ENCODE data around the gene COX6B2. TPM values are rescaled to one million over a fixed set of nuclear protein-coding genes. Genes with fewer than 3 reads are reported as not detected.

COX6B2 gene
- total RNA-seq, 1 donor from 2014 or later: 0.50 TPM

- Histone ChIP-seq H3K27ac (ENCODE audit: low read depth, low read length) (no peak overlapping the region), H3K9me3 (ENCODE audit: insufficient read depth, low read depth, low read length) (no peaks in the 10 kb centered on the region), H3K4me3 (ENCODE audit: insufficient read depth, low read depth, low read length) (no peak overlapping the region), H4K20me1 (ENCODE audit: insufficient read depth, low read length) (peaks cover 12% of the 10 kb centered on the region), H3K27me3 (ENCODE audit: insufficient read depth, low read length) (no peaks in the 10 kb centered on the region), H3K4me1 (ENCODE audit: insufficient read depth, low read length) (peaks cover 22% of the 10 kb centered on the region), H3K9ac (ENCODE audit: low read length) (no peak overlapping the region), H3K36me3 (ENCODE audit: insufficient read depth, low read length) (peaks cover 2% of the 10 kb centered on the region), H3K4me2 (ENCODE audit: low read length) (no peak overlapping the region), H3K79me2 (ENCODE audit: insufficient read depth, low read length) (peaks cover 13% of the 10 kb centered on the region), H2AFZ (ENCODE audit: low read depth, low read length) (no peak overlapping the region)
- no peak overlapping the region for H3K4me3 Mint-ChIP-seq (ENCODE audit: unreplicated experiment)
- peaks cover 9% of the 10 kb centered on the region for H3K36me3 Mint-ChIP-seq (ENCODE audit: low read depth, unreplicated experiment)
- H3K4me1 Mint-ChIP-seq (ENCODE audit: low read depth, unreplicated experiment): peaks cover 5% of the 10 kb centered on the region
- H3K27me3 Mint-ChIP-seq (ENCODE audit: low read depth, unreplicated experiment): peaks cover 2% of the 10 kb centered on the region
- FAIRE-seq (no peak), DNase-seq (ENCODE audit: low read depth) (no peak)
- H3K27ac Mint-ChIP-seq (ENCODE audit: unreplicated experiment): no peak overlapping the region
- H3K9me3 Mint-ChIP-seq (ENCODE audit: unreplicated experiment): peaks cover 2% of the 10 kb centered on the region
- no peak for TF ChIP-seq EZH2 (IDR thresholded peaks at IDR 0.05; ENCODE audit: insufficient read depth, low read length)
- TF ChIP-seq, protein P1, sequence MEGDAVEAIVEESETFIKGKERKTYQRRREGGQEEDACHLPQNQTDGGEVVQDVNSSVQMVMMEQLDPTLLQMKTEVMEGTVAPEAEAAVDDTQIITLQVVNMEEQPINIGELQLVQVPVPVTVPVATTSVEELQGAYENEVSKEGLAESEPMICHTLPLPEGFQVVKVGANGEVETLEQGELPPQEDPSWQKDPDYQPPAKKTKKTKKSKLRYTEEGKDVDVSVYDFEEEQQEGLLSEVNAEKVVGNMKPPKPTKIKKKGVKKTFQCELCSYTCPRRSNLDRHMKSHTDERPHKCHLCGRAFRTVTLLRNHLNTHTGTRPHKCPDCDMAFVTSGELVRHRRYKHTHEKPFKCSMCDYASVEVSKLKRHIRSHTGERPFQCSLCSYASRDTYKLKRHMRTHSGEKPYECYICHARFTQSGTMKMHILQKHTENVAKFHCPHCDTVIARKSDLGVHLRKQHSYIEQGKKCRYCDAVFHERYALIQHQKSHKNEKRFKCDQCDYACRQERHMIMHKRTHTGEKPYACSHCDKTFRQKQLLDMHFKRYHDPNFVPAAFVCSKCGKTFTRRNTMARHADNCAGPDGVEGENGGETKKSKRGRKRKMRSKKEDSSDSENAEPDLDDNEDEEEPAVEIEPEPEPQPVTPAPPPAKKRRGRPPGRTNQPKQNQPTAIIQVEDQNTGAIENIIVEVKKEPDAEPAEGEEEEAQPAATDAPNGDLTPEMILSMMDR (IDR thresholded peaks at IDR 0.05; ENCODE audit: insufficient read depth, low read depth, low read length): no peak
Measured at GRCh38 chr19:55382013-55382412, 27.5 kb upstream of the COX6B2 start.

GRCh38 chr19:55379174-55379573 lies 24.7 kb upstream of the COX6B2 start:
- Histone ChIP-seq H3K27me3 (ENCODE audit: insufficient read depth, low read length) (no peaks in the 10 kb centered on the region), H3K4me2 (ENCODE audit: low read length) (no peak overlapping the region), H3K9me3 (ENCODE audit: insufficient read depth, low read depth, low read length) (no peaks in the 10 kb centered on the region), H3K36me3 (ENCODE audit: insufficient read depth, low read length) (no peaks in the 10 kb centered on the region), H3K79me2 (ENCODE audit: insufficient read depth, low read length) (no peaks in the 10 kb centered on the region), H2AFZ (ENCODE audit: low read depth, low read length) (no peak overlapping the region), H3K27ac (ENCODE audit: low read depth, low read length) (no peak overlapping the region), H3K4me1 (ENCODE audit: insufficient read depth, low read length) (peaks cover 21% of the 10 kb centered on the region), H4K20me1 (ENCODE audit: insufficient read depth, low read length) (no peaks in the 10 kb centered on the region), H3K4me3 (ENCODE audit: insufficient read depth, low read depth, low read length) (no peak overlapping the region), H3K9ac (ENCODE audit: low read length) (no peak overlapping the region)
- peaks cover 6% of the 10 kb centered on the region for H3K36me3 Mint-ChIP-seq (ENCODE audit: low read depth, unreplicated experiment)
- H3K27ac Mint-ChIP-seq (ENCODE audit: unreplicated experiment): no peak overlapping the region
- H3K27me3 Mint-ChIP-seq (ENCODE audit: low read depth, unreplicated experiment): peaks cover 2% of the 10 kb centered on the region
- DNase-seq (ENCODE audit: low read depth): no peak
- peaks cover 11% of the 10 kb centered on the region for H3K4me1 Mint-ChIP-seq (ENCODE audit: low read depth, unreplicated experiment)
- TF ChIP-seq, protein P1 (IDR thresholded peaks at IDR 0.05; ENCODE audit: insufficient read depth, low read depth, low read length): no peak
- TF ChIP-seq EZH2 (IDR thresholded peaks at IDR 0.05; ENCODE audit: insufficient read depth, low read length): no peak
- no peak overlapping the region for H3K4me3 Mint-ChIP-seq (ENCODE audit: unreplicated experiment)
- no peak for FAIRE-seq
- peaks cover 2% of the 10 kb centered on the region for H3K9me3 Mint-ChIP-seq (ENCODE audit: unreplicated experiment)

DNA sequence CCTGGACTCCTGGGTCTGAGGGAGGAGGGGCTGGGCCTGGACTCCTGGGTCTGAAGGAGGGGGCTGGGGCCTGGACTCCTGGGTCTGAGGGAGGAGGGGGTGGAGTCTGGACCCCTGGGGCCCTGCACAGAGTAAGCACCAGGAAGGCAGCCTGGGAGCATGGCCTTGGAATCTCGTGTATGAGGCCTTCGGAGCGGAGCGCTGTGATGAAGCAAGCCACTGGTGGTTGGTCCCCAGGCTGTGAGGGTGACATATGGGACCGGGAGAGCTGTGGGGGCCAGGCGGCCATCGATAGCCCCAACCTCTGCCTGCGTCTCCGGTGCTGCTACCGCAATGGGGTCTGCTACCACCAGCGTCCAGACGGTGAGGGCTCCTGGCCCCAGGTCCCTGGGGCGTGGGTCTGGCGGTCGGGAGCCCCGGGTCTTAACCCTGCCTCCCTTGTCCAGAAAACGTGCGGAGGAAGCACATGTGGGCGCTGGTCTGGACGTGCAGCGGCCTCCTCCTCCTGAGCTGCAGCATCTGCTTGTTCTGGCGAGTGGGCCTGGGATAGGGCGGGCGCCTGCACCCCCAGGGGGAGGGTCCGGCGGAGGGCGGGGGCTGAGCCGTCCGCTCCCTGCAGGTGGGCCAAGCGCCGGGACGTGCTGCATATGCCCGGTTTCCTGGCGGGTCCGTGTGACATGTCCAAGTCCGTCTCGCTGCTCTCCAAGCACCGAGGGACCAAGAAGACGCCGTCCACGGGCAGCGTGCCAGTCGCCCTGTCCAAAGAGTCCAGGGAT lies 23.0 kb upstream of the COX6B2 start:
- no peak overlapping the region for H3K4me2 ChIP-seq (ENCODE audit: low read length)
- no peaks in the 10 kb centered on the region for H3K79me2 ChIP-seq (ENCODE audit: insufficient read depth, low read length)
- Mint-ChIP-seq H3K4me1 (ENCODE audit: low read depth, unreplicated experiment) (peaks cover 17% of the 10 kb centered on the region), H3K36me3 (ENCODE audit: low read depth, unreplicated experiment) (peaks cover 6% of the 10 kb centered on the region), H3K27ac (ENCODE audit: unreplicated experiment) (no peak overlapping the region), H3K4me3 (ENCODE audit: unreplicated experiment) (no peak overlapping the region), H3K9me3 (ENCODE audit: unreplicated experiment) (peaks cover 2% of the 10 kb centered on the region), H3K27me3 (ENCODE audit: low read depth, unreplicated experiment) (peaks cover 2% of the 10 kb centered on the region)
- no peaks in the 10 kb centered on the region for H3K9me3 ChIP-seq (ENCODE audit: insufficient read depth, low read depth, low read length)
- H3K4me3 ChIP-seq (ENCODE audit: insufficient read depth, low read depth, low read length): no peak overlapping the region
- peaks cover 33% of the 10 kb centered on the region for H3K4me1 ChIP-seq (ENCODE audit: insufficient read depth, low read length)
- no peak overlapping the region for H3K27ac ChIP-seq (ENCODE audit: low read depth, low read length)
- H2AFZ ChIP-seq (ENCODE audit: low read depth, low read length): no peak overlapping the region
- H3K36me3 ChIP-seq (ENCODE audit: insufficient read depth, low read length): no peaks in the 10 kb centered on the region
- no peak for TF ChIP-seq EZH2 (IDR thresholded peaks at IDR 0.05; ENCODE audit: insufficient read depth, low read length)
- TF ChIP-seq, protein P1 (IDR thresholded peaks at IDR 0.05; ENCODE audit: insufficient read depth, low read depth, low read length): no peak
- no peak overlapping the region for H3K9ac ChIP-seq (ENCODE audit: low read length)
- no peaks in the 10 kb centered on the region for H3K27me3 ChIP-seq (ENCODE audit: insufficient read depth, low read length)
- no peaks in the 10 kb centered on the region for H4K20me1 ChIP-seq (ENCODE audit: insufficient read depth, low read length)
- no peak for DNase-seq (ENCODE audit: low read depth)
- no peak for FAIRE-seq

All from astrocyte (in vitro differentiated cells and primary cell).